IPS-NIHi7 (cell line): Measurements from ENCODE around the gene DRC7.
A peak's percentile ranks its signal among the peaks of the same experiment; 100 is the strongest.
"Not testable (repeated sequence)": the region's sequence is repeated elsewhere in the genome, so short reads cannot be mapped to it uniquely, and the experiment has no call there.

Experiments used
- DNase-seq: peaks from one replicate; pipeline ENCODE4 v3.0.0; 2012; ENCODE audit warnings: mixed read lengths; ENCODE audit errors: extremely low spot score

The DRC7 gene

GRCh38 chr16:57713596-57713995, 19.0 kb downstream of the DRC7 start:
- no peak for DNase-seq

DNA sequence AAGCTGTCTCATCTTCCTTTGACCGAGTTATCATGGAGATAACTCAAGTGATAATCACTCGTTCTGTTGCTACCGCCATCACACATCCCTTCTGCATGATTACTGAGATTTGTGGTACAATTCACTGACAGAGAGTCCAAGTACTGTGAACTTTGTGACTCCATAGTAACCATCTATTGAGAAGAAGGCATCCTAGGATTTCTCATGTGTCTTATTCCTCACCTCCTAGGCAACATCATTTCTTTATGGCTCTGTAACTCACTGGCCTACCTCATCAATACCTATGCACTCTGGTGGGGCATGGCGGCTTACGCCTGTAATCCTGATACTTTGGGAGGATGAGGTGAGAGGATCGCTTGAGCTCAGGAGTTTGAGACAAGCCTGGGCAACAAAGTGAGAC, 19.4 kb downstream of the DRC7 start:
- DNase-seq = no peak

DNA sequence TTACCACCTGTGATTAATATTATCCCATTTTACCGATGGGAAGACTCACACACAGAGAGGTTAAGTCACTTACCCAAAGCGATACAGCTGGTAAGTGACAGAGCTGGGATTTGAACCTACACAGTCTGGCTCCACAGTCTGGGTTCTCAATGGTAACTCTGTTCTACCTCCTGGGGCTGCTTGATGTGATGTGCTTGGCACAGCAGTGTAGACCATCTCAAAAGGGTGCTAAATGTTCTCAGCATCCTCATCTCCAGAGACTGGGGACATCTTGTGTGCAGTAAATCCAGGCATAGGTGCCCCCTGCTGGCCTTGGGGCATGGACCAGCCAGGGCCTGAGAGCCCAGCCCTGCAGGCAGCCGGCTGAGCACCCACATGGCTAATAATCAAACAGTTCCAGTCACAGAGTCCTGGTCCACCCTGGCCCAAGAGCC, 25.6 kb downstream of the DRC7 start:
- DNase-seq = peak; percentile 68

GRCh38 chr16:57721356-57722209, 27.0 kb downstream of the DRC7 start:
- no peak for DNase-seq

DNA sequence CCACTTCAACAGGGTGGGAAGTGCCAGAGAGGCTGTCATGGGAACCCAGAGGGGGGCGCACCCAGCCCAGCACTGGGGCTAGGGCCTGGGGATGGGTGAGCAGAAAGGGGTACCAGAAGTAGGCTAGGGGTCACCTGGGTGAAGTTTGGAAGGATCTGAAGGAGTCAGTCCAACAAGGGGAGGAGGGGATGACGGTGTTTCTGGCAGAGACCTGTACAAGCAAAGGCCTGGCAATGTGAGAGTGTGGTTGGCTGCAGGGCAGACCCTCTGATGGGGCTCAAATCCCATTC, 27.5 kb downstream of the DRC7 start:
- DNase-seq = no peak

DNA sequence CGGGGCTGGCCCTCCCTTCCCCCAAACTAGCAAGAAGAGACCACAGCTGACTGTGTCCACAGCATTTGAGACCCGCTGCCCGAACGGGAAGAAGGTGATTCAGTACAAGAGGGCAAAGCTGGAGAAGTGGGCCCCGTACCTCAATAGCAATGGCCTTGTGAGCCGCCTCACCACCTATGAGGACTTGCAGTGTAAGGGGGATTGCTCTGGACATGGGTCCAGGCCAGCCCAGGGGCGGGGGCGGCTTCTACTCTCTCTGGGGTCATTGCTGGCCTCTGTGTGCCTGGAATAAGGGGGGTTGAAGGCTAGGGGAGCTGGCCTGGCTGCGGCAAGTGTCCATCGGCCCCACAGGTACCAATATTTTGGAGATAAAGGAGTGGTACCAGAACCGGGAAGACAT, 28.0 kb downstream of the DRC7 start:
- DNase-seq = no peak

- DNase-seq = peak; percentile 66
Observed at GRCh38 chr16:57723170-57723569, 28.6 kb downstream of the DRC7 start.

- no peak for DNase-seq
Observed at GRCh38 chr16:57724531-57724930, 29.9 kb downstream of the DRC7 start.

GRCh38 chr16:57725151-57725550, 30.5 kb downstream of the DRC7 start:
- DNase-seq = no peak

GRCh38 chr16:57725554-57725953, 30.9 kb downstream of the DRC7 start:
- no peak for DNase-seq

DNA sequence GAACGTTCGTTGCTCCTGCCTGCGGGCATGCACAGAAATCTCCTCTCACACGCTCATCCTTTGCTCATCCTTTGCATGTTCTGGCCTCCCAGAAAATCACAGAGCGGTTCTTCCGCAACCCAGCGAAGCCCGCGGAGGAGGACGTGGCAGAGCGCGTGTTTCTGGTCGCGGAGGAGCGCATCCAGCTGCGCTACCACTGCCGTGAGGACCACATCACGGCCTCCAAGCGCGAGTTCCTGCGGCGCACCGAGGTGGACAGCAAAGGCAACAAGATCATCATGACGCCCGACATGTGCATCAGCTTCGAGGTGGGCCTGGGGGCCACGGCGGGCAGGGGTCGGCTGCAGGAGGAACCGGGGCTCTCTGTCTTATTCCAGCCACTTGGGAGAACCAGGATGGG, 31.4 kb downstream of the DRC7 start:
- DNase-seq = no peak

- DNase-seq = no peak
Observed at GRCh38 chr16:57726433-57726947, 31.9 kb downstream of the DRC7 start.

GRCh38 chr16:57727610-57728009, 33.0 kb downstream of the DRC7 start:
- no peak for DNase-seq

DNA sequence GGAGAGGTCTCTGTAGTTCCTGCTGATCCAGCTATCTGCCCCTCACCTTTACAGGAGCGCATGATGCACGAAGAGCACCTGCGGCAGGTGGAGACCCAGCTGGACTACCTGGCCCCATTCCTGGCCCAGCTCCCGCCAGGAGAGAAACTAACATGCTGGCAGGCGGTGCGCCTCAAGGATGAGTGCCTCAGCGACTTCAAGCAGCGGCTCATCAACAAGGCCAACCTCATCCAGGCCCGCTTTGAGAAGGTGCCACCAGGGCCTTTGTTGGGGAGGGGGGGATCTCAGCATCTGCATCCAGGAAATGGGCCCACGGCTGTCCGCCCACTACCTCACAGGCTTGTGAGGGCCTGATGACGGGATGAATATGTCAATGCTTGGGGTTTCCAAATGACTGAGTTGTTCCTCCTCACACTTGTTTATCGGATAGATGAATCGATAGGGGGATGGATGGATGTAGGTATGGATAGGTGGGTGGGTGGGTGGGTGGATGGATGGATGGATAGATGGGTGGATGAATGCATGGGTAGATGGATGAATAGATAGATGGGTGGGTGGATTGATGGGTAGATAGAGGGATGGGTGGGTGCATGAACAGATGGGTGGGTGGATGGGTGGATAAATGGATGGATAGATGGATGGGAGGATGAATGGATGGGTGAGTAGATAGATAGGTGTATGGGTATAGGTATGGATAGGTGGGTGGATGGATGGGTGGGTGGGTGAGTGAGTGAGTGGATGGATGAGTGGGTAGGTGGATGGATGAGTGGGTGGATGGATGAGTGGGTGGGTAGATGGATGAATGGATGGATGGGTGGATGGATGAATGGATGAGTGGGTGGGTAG, 34.0 kb downstream of the DRC7 start:
- DNase-seq = no peak

- no peak for DNase-seq
Observed at GRCh38 chr16:57729182-57729484, 34.5 kb downstream of the DRC7 start.

GRCh38 chr16:57729852-57730251, 35.2 kb downstream of the DRC7 start:
- DNase-seq = not testable (repeated sequence)

DNA sequence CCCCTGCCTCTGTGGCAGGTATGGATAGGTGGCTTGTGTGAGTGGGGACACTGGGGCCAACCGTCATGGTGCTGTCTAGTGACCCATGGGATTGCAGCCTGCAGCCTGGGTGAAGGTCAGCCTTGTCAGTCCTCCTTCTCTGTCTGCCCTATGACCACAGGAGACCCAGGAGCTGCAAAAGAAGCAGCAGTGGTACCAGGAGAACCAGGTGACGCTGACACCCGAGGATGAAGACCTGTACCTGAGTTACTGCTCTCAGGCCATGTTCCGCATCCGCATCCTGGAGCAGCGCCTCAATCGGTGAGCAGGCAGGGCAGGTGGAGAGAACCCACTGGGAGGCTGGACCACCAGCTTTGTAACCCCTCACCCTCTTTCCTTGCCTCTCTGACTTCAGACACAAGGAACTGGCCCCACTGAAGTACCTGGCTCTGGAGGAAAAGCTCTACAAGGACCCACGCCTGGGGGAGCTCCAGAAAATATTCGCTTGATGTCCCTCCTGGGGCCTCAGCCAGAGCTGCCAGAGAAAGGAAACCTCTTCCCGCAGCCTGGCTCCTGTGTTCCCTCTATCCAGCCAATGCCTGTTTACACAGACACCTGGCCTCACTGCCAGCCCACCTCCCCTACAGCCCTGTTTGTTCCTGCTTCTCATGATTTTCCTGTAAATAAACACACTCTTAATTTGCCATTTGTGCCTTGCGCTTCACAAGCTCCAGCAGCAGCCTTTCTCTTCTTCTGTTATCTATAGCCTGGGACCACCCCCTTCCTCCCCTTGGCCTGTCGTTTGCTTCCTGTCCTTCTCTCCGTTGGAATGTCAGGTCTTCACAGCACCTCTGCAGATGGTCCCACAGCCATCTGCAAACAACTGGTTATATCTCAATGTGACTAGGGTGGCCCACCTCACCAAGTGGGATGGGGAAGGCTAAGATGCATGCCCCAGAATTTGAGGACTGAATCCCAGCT, 36.4 kb downstream of the DRC7 start:
- DNase-seq = no peak

- DNase-seq = no peak
Observed at GRCh38 chr16:57732037-57732436, 37.4 kb downstream of the DRC7 start.

- DNase-seq = no peak
Observed at GRCh38 chr16:57732714-57733113, 38.1 kb downstream of the DRC7 start.

DNA sequence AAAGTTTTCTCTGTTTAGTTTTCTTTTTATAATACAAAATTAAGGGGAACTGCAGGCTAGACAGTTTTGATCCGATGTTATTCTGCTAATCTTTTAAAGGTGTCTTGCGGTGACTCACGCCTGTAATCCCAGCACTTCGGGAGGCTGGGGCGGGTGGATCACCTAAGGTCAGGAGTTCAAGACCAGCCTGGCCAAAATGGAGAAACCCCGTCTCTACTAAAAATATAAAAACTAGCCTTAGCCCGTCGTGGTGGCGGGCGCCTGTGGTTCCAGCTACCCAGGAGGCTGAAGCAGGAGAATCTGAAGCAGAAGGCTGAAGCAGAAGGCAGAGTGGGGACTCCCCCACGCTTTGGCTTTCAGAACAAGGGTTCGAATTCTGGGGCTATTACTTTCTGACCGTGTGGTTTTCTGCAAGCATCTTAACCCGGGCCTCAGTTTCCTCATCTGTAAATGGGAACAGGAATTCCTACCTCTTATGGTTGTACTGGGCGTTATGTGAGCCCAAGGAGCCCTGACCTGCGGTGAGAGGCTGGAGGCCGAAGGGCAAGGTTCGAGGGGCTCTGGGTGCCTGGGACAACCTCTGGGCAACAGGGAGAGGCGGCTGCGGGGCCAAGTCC, 39.8 kb downstream of the DRC7 start:
- no peak for DNase-seq
